ENCODE data around the gene FCN3.

GRCh38 chr1:27338751-27339150 is 35.9 kb downstream of the FCN3 start:
- no peak for TF ChIP-seq CTCF (conservative IDR thresholded peaks at IDR 0.05 in 1 of 2, IDR thresholded peaks at IDR 0.05 in 1 of 2; ENCODE audit: low read depth in 1 of 2, low read length in 2 of 2)
- no peak for TF ChIP-seq EZH2 (IDR thresholded peaks at IDR 0.05; ENCODE audit: low read length, missing control alignments)

Data from fibroblast of lung (primary cell).